ENCODE results near the gene KCNC3. TPM values are rescaled to one million over a fixed set of nuclear protein-coding genes. Genes with fewer than 3 reads are reported as not detected.

KCNC3 gene
- total RNA-seq, 1 experiment from 2014 or later, result 17.3 TPM

DNA sequence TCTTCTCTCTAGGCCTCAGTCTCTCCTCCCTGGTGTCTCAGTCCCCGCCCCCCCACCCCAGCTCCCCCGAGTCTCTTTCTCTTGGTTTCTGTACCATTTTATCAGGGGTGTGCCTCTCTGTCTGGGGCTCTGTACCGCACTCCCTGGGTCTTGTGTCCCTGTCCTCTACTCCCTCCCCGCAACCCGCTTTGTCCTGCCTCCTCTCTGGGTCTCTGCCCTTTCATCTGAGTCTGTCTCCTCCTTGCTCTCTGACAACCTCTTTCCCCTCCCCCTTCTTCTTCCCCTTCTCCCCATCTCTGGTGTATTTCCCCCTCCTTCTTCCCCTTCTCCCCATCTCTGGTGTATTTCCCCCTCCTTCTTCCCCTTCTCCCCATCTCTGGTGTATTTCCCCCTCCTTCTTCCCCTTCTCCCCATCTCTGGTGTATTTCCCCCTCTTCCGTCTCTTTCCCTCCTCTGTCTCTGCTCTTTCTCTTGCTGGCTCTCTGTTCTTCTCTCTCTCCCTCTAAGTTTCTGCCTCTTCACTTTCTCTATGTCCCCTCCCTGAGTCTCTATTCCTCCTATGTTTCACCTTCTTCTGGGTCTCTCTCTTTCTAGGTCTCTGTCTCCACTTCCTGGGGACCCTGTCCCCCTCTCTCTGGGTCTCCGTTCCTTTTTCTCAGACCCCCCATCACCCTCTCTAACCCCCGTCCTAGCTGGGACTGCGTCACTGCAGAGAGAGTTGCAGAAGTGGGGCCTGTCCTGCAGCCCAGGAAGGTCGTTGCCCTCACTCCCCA lies 2.2 kb upstream of the KCNC3 start:
- Histone ChIP-seq H2BK5ac (ENCODE audit: insufficient read length, low read length) (no peak overlapping the region), H3K4me2 (ENCODE audit: insufficient read depth, insufficient read length, low read length) (peak overlapping the region; percentile 77), H2BK15ac (ENCODE audit: low read depth, low read length) (no peak overlapping the region), H3K79me1 (ENCODE audit: insufficient read depth, low read depth, low read length, poor library complexity, severe bottlenecking) (no peaks in the 10 kb centered on the region), H3K56ac (ENCODE audit: insufficient read length, low read depth, low read length) (no peak overlapping the region), H3K4ac (ENCODE audit: low read depth, low read length) (no peak overlapping the region), H3T11ph (ENCODE audit: low read length) (no peak overlapping the region), H2BK12ac (ENCODE audit: insufficient read length, low read depth, low read length) (peak overlapping the region; percentile 26), H3K27ac (ENCODE audit: insufficient read length, low read depth, low read length) (no peak overlapping the region), H3K4me1 (ENCODE audit: insufficient read depth, low read length) (peaks cover 6% of the 10 kb centered on the region; the same call in 1 of the 2 replicates), H3K18ac (ENCODE audit: insufficient read length, low read depth, low read length) (no peak overlapping the region), H3K14ac (ENCODE audit: insufficient read depth, low read length) (no peak overlapping the region), H2AFZ (ENCODE audit: low read length) (no peak overlapping the region), H3K9me3 (ENCODE audit: control insufficient read depth, low read depth, low read length) (no peaks in the 10 kb centered on the region), H3K79me2 (ENCODE audit: insufficient read depth, low read length) (no peaks in the 10 kb centered on the region), H4K8ac (replicated peaks; ENCODE audit: insufficient read length, low read depth, low read length) (no peak overlapping the region), H2AK5ac (ENCODE audit: insufficient read length, low read length) (no peak overlapping the region), H3K23ac (ENCODE audit: insufficient read length, low read depth, low read length) (no peak overlapping the region), H4K91ac (ENCODE audit: insufficient read length, low read depth, low read length) (peak overlapping the region; percentile 65), H4K5ac (ENCODE audit: insufficient read length, low read depth, low read length) (no peak overlapping the region), H2BK20ac (ENCODE audit: low read depth, low read length, poor library complexity, severe bottlenecking) (no peak overlapping the region), H2BK120ac (ENCODE audit: low read depth, low read length, poor library complexity, severe bottlenecking) (no peak overlapping the region), H4K20me1 (ENCODE audit: control insufficient read depth, insufficient read depth, insufficient read length) (no peaks in the 10 kb centered on the region), H3K9ac (ENCODE audit: extremely low read depth, insufficient read length, low read length) (no peak overlapping the region), H3K23me2 (ENCODE audit: insufficient read length, low read depth, low read length, poor library complexity, severe bottlenecking) (peaks cover 26% of the 10 kb centered on the region), H3K27me3 (ENCODE audit: insufficient read depth, low read length) (peaks cover 8% of the 10 kb centered on the region; the same call in 1 of the 2 replicates)
- DNase-seq, result peak; percentile 82
- peak overlapping the region; percentile 89 to 94 for H3K4me3 Mint-ChIP-seq
- TF ChIP-seq, protein P1, sequence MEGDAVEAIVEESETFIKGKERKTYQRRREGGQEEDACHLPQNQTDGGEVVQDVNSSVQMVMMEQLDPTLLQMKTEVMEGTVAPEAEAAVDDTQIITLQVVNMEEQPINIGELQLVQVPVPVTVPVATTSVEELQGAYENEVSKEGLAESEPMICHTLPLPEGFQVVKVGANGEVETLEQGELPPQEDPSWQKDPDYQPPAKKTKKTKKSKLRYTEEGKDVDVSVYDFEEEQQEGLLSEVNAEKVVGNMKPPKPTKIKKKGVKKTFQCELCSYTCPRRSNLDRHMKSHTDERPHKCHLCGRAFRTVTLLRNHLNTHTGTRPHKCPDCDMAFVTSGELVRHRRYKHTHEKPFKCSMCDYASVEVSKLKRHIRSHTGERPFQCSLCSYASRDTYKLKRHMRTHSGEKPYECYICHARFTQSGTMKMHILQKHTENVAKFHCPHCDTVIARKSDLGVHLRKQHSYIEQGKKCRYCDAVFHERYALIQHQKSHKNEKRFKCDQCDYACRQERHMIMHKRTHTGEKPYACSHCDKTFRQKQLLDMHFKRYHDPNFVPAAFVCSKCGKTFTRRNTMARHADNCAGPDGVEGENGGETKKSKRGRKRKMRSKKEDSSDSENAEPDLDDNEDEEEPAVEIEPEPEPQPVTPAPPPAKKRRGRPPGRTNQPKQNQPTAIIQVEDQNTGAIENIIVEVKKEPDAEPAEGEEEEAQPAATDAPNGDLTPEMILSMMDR (conservative IDR thresholded peaks at IDR 0.05), result no peak
- no CpG with 5 or more reads among the region's 10 CpGs for WGBS (ENCODE audit: extremely low coverage, insufficient read length, low lambda C conversion rate)
- peaks cover 31% of the 10 kb centered on the region for H3K27me3 Mint-ChIP-seq (ENCODE audit: low read depth)
- H3K4me1 Mint-ChIP-seq, result peaks cover 47 to 57% of the 10 kb centered on the region in 2 experiments
- H3K27ac Mint-ChIP-seq, result peak overlapping the region; percentile 54 to 98 (median 75); a peak in 6 of 7 replicates
- H3K36me3 Mint-ChIP-seq (ENCODE audit: insufficient read depth in 1 of 3, low read depth in 3 of 3), result peaks cover 0 to 3% (median 0%) of the 10 kb centered on the region in 3 experiments; a peak in 2 of 7 replicates
- peaks cover 3 to 12% of the 10 kb centered on the region in 2 experiments; a peak in 3 of 5 replicates for H3K9me3 Mint-ChIP-seq
